Measurements from ENCODE around the gene TMEM217. TPM values are rescaled to one million over a fixed set of nuclear protein-coding genes. Genes with fewer than 3 reads are reported as not detected.
"Not testable (repeated sequence)": the region's sequence is repeated elsewhere in the genome, so short reads cannot be mapped to it uniquely, and the experiment has no call there.

TMEM217 gene
- total RNA-seq, 1 donor from 2014 or later = 1.6 TPM

GRCh38 chr6:37201726-37202125 lies 56.2 kb downstream of the TMEM217 start:
- no peak for ATAC-seq
- no peak for DNase-seq (ENCODE audit: low spot score)
- intact Hi-C loops (cut with DNase I) = no loop called here

- ATAC-seq (no peak), DNase-seq (ENCODE audit: low spot score) (no peak)
- intact Hi-C loops (cut with DNase I) = no loop called here
Measured at GRCh38 chr6:37200085-37200484, 57.9 kb downstream of the TMEM217 start.

GRCh38 chr6:37196451-37196850 lies 61.5 kb downstream of the TMEM217 start:
- ATAC-seq; intact Hi-C loops (cut with DNase I); DNase-seq (ENCODE audit: low spot score): not testable (repeated sequence)

GRCh38 chr6:37194886-37195285 lies 63.1 kb downstream of the TMEM217 start:
- DNase-seq (ENCODE audit: low spot score); ATAC-seq; intact Hi-C loops (cut with DNase I): not testable (repeated sequence)

- DNase-seq (ENCODE audit: low spot score) = no peak
- ATAC-seq = no peak
- intact Hi-C loops (cut with DNase I) = no loop called here
Measured at GRCh38 chr6:37192666-37193065, 65.3 kb downstream of the TMEM217 start.

- DNase-seq (ENCODE audit: low spot score) (no peak), ATAC-seq (no peak)
- intact Hi-C loops (cut with DNase I) = no loop called here
Measured at GRCh38 chr6:37190159-37190535, 67.8 kb downstream of the TMEM217 start.

- intact Hi-C loops (cut with DNase I) = no loop called here
- DNase-seq (ENCODE audit: low spot score) (no peak), ATAC-seq (no peak)
Measured at GRCh38 chr6:37188962-37189510, 68.9 kb downstream of the TMEM217 start.

- intact Hi-C loops (cut with DNase I) = no loop called here
- DNase-seq (ENCODE audit: low spot score) (no peak), ATAC-seq (peak; percentile 22)
Measured at GRCh38 chr6:37187321-37188022, 70.5 kb downstream of the TMEM217 start.

GRCh38 chr6:37185949-37186720 lies 71.8 kb downstream of the TMEM217 start:
- peak; percentile 32 for ATAC-seq
- intact Hi-C loops (cut with DNase I); DNase-seq (ENCODE audit: low spot score): not testable (repeated sequence)

- DNase-seq (ENCODE audit: low spot score) = no peak
- intact Hi-C loops (cut with DNase I) = no loop called here
- peak; percentile 65 for ATAC-seq
Measured at GRCh38 chr6:37182736-37183590, 75.0 kb downstream of the TMEM217 start.

- intact Hi-C loops (cut with DNase I); DNase-seq (ENCODE audit: low spot score); ATAC-seq: not testable (repeated sequence)
Measured at GRCh38 chr6:37180610-37181009, 77.3 kb downstream of the TMEM217 start.

- no peak for DNase-seq (ENCODE audit: low spot score)
- intact Hi-C loops (cut with DNase I) = no loop called here
- no peak for ATAC-seq
Measured at GRCh38 chr6:37180075-37180474, 77.9 kb downstream of the TMEM217 start.

GRCh38 chr6:37177935-37178517 lies 79.9 kb downstream of the TMEM217 start:
- DNase-seq (ENCODE audit: low spot score) (no peak), ATAC-seq (no peak)

GRCh38 chr6:37177077-37177934 lies 80.6 kb downstream of the TMEM217 start:
- no peak for ATAC-seq

More at GRCh38 chr6:37177935-37178517, 79.9 kb downstream of the TMEM217 start:
- intact Hi-C loops (cut with DNase I) = no loop called here

GRCh38 chr6:37176268-37177076 lies 81.5 kb downstream of the TMEM217 start:
- intact Hi-C loops (cut with DNase I) = no loop called here
- ATAC-seq (no peak), DNase-seq (ENCODE audit: low spot score) (no peak)

More at GRCh38 chr6:37177077-37177934, 80.6 kb downstream of the TMEM217 start:
- no peak for DNase-seq (ENCODE audit: low spot score)
- intact Hi-C loops (cut with DNase I) = no loop called here

- ATAC-seq = no peak
- intact Hi-C loops (cut with DNase I) = no loop called here
- DNase-seq (ENCODE audit: low spot score) = no peak
Measured at GRCh38 chr6:37175332-37176267, 82.3 kb downstream of the TMEM217 start.

Measured in sciatic nerve (tissue), 2 donors.